HEK293T (cell line): ENCODE data around the gene CNMD.

Experiments used
- CTCF ChIA-PET: fragments of 350-600 bp; formaldehyde crosslinking; extraction: SDS; loops from one replicate; lab custom pipeline; 2021; ENCODE audit warnings: antibody characterized with exemption, inconsistent platforms; lab: Yijun Ruan, JAX
- POLR2A ChIA-PET: fragments of 350-600 bp; formaldehyde crosslinking; extraction: SDS; loops from one replicate; lab custom pipeline; 2020; ENCODE audit warnings: antibody characterized with exemption, inconsistent platforms; lab: Yijun Ruan, JAX
- DNase-seq: peaks from one replicate; pipeline ENCODE4 v3.0.0; 2012; ENCODE audit warnings: mixed read lengths; ENCODE audit errors: extremely low spot score
- ARNT ChIP-seq: fragments of 450-650 bp; IDR thresholded peaks from 2 replicates; pipeline ENCODE4 v1.6.1; 2017; ENCODE audit warnings: mild to moderate bottlenecking
- BHLHE40 ChIP-seq: fragments of 450-650 bp; IDR thresholded peaks from 2 replicates; pipeline ENCODE4 v1.6.1; 2016; ENCODE audit warnings: mild to moderate bottlenecking, moderate library complexity, borderline replicate concordance
- CTBP1 ChIP-seq: fragments of 450-650 bp; IDR thresholded peaks from 2 replicates; pipeline ENCODE4 v1.6.1; 2016; ENCODE audit warnings: borderline replicate concordance
- ELF4 ChIP-seq: fragments of 450-650 bp; IDR thresholded peaks from 2 replicates; pipeline ENCODE4 v1.6.1; 2017; ENCODE audit warnings: antibody characterized with exemption
- FOXA1 ChIP-seq: fragments of 450-650 bp; IDR thresholded peaks from 2 replicates; pipeline ENCODE4 v1.6.1; 2016; ENCODE audit warnings: mild to moderate bottlenecking
- FOXK2 ChIP-seq: fragments of 450-650 bp; IDR thresholded peaks from 2 replicates; pipeline ENCODE4 v1.6.1; 2016; ENCODE audit warnings: mild to moderate bottlenecking
- FOXM1 ChIP-seq: fragments of 450-650 bp; IDR thresholded peaks from 2 replicates; pipeline ENCODE4 v1.6.1; 2017; ENCODE audit warnings: mild to moderate bottlenecking, borderline replicate concordance
- HDGF ChIP-seq: fragments of 450-650 bp; IDR thresholded peaks from 2 replicates; pipeline ENCODE4 v1.6.1; 2017; ENCODE audit warnings: antibody characterized with exemption, borderline replicate concordance
- L3MBTL2 ChIP-seq: fragments of 450-650 bp; conservative IDR thresholded peaks from 2 replicates; pipeline ENCODE4 v1.6.1; 2016; ENCODE audit warnings: mild to moderate bottlenecking
- LEF1 ChIP-seq: fragments of 450-650 bp; IDR thresholded peaks from 2 replicates; pipeline ENCODE4 v1.6.1; 2017; ENCODE audit warnings: mild to moderate bottlenecking, borderline replicate concordance
- NFRKB ChIP-seq: fragments of 450-650 bp; IDR thresholded peaks from 2 replicates; pipeline ENCODE4 v1.6.1; 2016; ENCODE audit warnings: mild to moderate bottlenecking, moderate library complexity
- PKNOX1 ChIP-seq: fragments of 450-650 bp; IDR thresholded peaks from 2 replicates; pipeline ENCODE4 v1.6.1; 2016
- SP1 ChIP-seq: fragments of 450-650 bp; IDR thresholded peaks from 2 replicates; pipeline ENCODE4 v1.6.1; 2017
- SUZ12 ChIP-seq: fragments of 450-650 bp; IDR thresholded peaks from 2 replicates; pipeline ENCODE4 v1.6.1; 2016; ENCODE audit warnings: mild to moderate bottlenecking
- TARDBP ChIP-seq: fragments of 450-650 bp; IDR thresholded peaks from 2 replicates; pipeline ENCODE4 v1.6.1; 2016
- ZNF384 ChIP-seq: fragments of 450-650 bp; IDR thresholded peaks from 2 replicates; pipeline ENCODE4 v1.6.1; 2016

The CNMD gene

DNA sequence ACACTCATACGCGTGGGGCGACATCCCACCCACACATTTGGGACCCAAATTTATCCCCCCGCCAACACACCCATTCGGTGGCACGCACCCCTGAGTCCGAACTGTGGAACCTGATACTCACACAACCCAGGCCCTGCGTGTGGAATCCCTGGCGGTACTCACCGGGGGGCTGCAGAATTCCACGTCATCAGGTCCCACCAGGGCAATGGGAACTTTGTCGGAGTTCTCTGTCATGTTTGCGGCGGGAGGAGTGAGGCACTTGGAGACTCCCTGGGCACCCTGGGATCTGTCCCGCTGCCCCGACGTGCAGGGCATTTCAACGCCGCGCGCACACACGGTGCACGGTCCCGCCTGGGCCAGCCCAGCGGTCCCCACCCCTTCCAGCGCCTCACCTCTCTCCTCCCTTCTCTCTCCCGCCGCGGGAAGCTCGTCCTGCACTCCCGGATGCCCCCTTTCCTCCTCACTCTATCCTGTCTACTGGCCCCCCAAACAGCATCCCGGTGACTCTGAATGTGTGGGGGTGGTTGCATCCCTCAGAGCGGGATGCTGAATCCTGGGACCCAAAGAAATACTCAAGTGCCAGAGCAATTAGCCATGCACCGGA, at the start of gene CNMD:
TSS of gene CNMD (minus strand) at position 353 of the 604 bp plus-strand sequence. CDS start at position 234, 119 bp downstream.
- no peak for TF ChIP-seq FOXM1
- no peak for TF ChIP-seq FOXA1
- TF ChIP-seq SP1, result no peak
- no peak for TF ChIP-seq NFRKB
- no peak for TF ChIP-seq BHLHE40
- no peak for TF ChIP-seq ELF4
- no peak for TF ChIP-seq PKNOX1
- no peak for TF ChIP-seq SUZ12
- no peak for TF ChIP-seq TARDBP
- no peak for TF ChIP-seq ZNF384
- TF ChIP-seq L3MBTL2, result no peak
- no peak for TF ChIP-seq HDGF
- no peak for TF ChIP-seq FOXK2
- TF ChIP-seq CTBP1, result no peak
- TF ChIP-seq ARNT, result no peak
- no peak for TF ChIP-seq LEF1
- POLR2A ChIA-PET, result no interaction called here
- no peak for DNase-seq
- CTCF ChIA-PET, result no interaction called here

DNA sequence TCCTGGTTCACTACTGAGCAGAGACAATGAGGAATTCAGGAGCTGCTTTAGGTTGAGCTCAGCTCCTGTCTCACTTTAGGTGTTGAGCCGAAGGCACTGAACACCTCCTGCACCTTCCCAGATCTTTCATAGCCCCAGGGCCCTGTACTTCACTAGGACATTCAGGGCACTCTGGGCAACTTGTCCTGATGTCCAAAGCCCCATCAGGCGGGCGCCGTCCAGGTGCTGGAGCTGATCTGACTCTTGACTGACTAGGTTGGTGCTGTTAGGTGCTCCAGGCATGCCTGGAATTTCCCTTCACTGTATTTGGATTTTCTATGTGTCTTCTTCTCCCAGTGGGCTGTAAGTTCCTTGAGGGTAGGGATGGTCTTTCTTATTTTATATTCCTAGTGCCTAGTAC, 48.4 kb upstream of the CNMD start:
- ChIA-PET CTCF (no interaction called here), POLR2A (no interaction called here)
- DNase-seq, result no peak
- TF ChIP-seq ELF4, result no peak
- TF ChIP-seq FOXK2, result no peak
- TF ChIP-seq CTBP1, result no peak
- no peak for TF ChIP-seq HDGF

DNA sequence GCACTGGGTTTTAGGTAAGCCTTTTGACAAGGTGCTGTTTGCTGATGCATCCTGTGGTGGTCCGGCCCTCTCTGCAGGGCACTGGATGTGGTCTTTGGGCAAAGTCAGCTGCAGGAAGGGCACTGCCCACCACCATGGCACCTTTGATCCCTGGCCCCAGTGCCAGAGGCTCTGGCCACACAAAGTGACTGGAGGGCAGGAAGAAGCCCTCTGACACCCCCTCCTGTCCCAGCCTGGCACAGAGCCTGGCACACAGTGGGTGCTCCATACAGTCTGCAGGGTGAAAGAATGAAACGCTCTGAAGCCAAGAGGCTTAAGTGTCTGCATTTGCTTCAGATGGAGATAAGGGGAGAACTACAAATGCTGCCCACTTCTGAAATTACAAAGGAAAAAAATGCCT, 47.6 kb upstream of the CNMD start:
- no peak for TF ChIP-seq PKNOX1
- TF ChIP-seq TARDBP, result no peak
- TF ChIP-seq ELF4, result no peak
- no peak for TF ChIP-seq CTBP1
- no peak for TF ChIP-seq NFRKB
- no peak for TF ChIP-seq FOXA1
- TF ChIP-seq SUZ12, result no peak
- TF ChIP-seq LEF1, result no peak
- TF ChIP-seq L3MBTL2, result no peak
- TF ChIP-seq FOXM1, result no peak
- no peak for TF ChIP-seq ARNT
- no peak for TF ChIP-seq SP1
- TF ChIP-seq FOXK2, result no peak
- no peak for TF ChIP-seq HDGF
- ChIA-PET POLR2A (no interaction called here), CTCF (no interaction called here)
- no peak for DNase-seq

- DNase-seq, result no peak
- CTCF ChIA-PET, result no interaction called here
- TF ChIP-seq SP1 (no peak), SUZ12 (no peak), PKNOX1 (no peak), FOXK2 (no peak), CTBP1 (no peak), ARNT (no peak), HDGF (no peak), L3MBTL2 (no peak), NFRKB (no peak), FOXM1 (no peak), LEF1 (no peak), ELF4 (no peak), TARDBP (no peak), FOXA1 (no peak)
- POLR2A ChIA-PET, result no interaction called here
Measured at GRCh38 chr13:52786766-52787165, 47.1 kb upstream of the CNMD start.

DNA sequence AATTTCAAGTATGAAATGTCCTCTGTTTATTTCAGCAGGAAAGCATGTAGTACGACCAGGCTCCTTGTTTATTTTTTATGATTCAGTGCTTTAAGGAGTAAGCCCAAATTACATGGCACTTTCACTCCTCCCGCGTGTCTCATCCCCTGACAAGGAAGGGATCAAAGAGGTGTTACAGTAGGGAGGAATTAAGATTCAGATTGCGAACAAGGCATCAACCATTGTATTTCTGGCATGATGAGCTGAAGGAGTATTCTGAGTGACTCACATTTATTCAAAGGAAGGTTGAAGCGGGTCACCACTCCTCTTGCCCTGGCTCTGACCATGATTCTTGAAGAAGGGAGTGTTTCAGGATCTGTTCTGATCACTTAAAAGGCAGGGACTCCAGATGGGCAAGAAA, 46.1 kb upstream of the CNMD start:
- POLR2A ChIA-PET, result no interaction called here
- CTCF ChIA-PET, result no interaction called here
- DNase-seq, result no peak
- no peak for TF ChIP-seq FOXM1
- no peak for TF ChIP-seq CTBP1
- TF ChIP-seq BHLHE40, result no peak
- no peak for TF ChIP-seq ARNT
- TF ChIP-seq SUZ12, result no peak
- TF ChIP-seq ZNF384, result no peak
- no peak for TF ChIP-seq LEF1
- TF ChIP-seq ELF4, result no peak
- no peak for TF ChIP-seq HDGF
- no peak for TF ChIP-seq FOXK2
- TF ChIP-seq NFRKB, result no peak
- no peak for TF ChIP-seq FOXA1
- TF ChIP-seq TARDBP, result no peak
- TF ChIP-seq L3MBTL2, result no peak

- POLR2A ChIA-PET, result no interaction called here
- CTCF ChIA-PET, result interaction anchor here (0.6 kb wide), 1 partner anchor 26 kb away, joined by 3 read pairs; no protein-coding TSS in a partner anchor
- no peak for TF ChIP-seq FOXA1
- no peak for TF ChIP-seq L3MBTL2
- TF ChIP-seq ZNF384, result no peak
- no peak for TF ChIP-seq HDGF
- DNase-seq, result no peak
Measured at GRCh38 chr13:52784591-52785340, 45.1 kb upstream of the CNMD start.
